DOHH2 (cell line): ENCODE data around the gene SCFD2.

Experiments used
- H3F3A ChIP-seq: fragments of 200-600 bp; sonication (generic), shearing (Covaris generic); 2 replicates; pipeline ENCODE4 v1.6.0; 2016; ENCODE audit warnings: antibody characterized with exemption, mild to moderate bottlenecking; ENCODE audit not compliant: control insufficient read depth, insufficient read depth
- H3K27ac ChIP-seq: fragments of 200-600 bp; sonication (generic); 2 replicates; pipeline ENCODE4 v1.5.1; 2014; ENCODE audit warnings: low read depth, mild to moderate bottlenecking, low read length, moderate library complexity
- H3K27me3 ChIP-seq: fragments of 200-600 bp; sonication (generic); 2 replicates; pipeline ENCODE4 v1.6.1; 2014; ENCODE audit warnings: mild to moderate bottlenecking, low read length, mixed read lengths; ENCODE audit not compliant: control insufficient read depth
- H3K36me3 ChIP-seq: fragments of 200-600 bp; sonication (generic); 2 replicates; pipeline ENCODE4 v1.6.1; 2014; ENCODE audit warnings: mild to moderate bottlenecking, low read length, moderate library complexity, mixed read lengths; ENCODE audit not compliant: control insufficient read depth
- H3K4me1 ChIP-seq: fragments of 200-600 bp; sonication (generic); 2 replicates; pipeline ENCODE4 v1.6.1; 2014; ENCODE audit warnings: mild to moderate bottlenecking, low read length, mixed read lengths; ENCODE audit not compliant: control insufficient read depth
- H3K4me2 ChIP-seq: fragments of 200-600 bp; sonication (generic); 2 replicates; pipeline ENCODE4 v1.6.0; 2014; ENCODE audit warnings: mild to moderate bottlenecking, low read length, moderate library complexity
- H3K4me3 ChIP-seq: fragments of 200-600 bp; sonication (generic); 2 replicates; pipeline ENCODE4 v1.5.1; 2014; ENCODE audit warnings: mild to moderate bottlenecking, low read length, mixed read lengths
- H3K79me2 ChIP-seq: fragments of 200-600 bp; sonication (generic); 2 replicates; pipeline ENCODE4 v1.6.1; 2014; ENCODE audit warnings: mild to moderate bottlenecking, low read length, mixed read lengths; ENCODE audit not compliant: control insufficient read depth
- H3K9me2 ChIP-seq: fragments of 200-600 bp; sonication (generic); replicated peaks from 2 replicates; pipeline ENCODE4 v1.6.1; 2014; ENCODE audit warnings: mild to moderate bottlenecking, low read length, mixed read lengths; ENCODE audit not compliant: control insufficient read depth
- H3K9me3 ChIP-seq: fragments of 200-600 bp; sonication (generic); 2 replicates; pipeline ENCODE4 v1.6.1; 2014; ENCODE audit warnings: antibody characterized with exemption, low read length, mixed read lengths; ENCODE audit not compliant: control insufficient read depth, insufficient read depth
- H4K20me1 ChIP-seq: fragments of 200-600 bp; sonication (generic); 2 replicates; pipeline ENCODE4 v1.6.0; 2014; ENCODE audit warnings: low read depth, mild to moderate bottlenecking, antibody characterized with exemption, low read length, moderate library complexity; ENCODE audit not compliant: control insufficient read depth, insufficient read depth
- EZH2phosphoT487 ChIP-seq: fragments of 200-600 bp; sonication (generic); IDR thresholded peaks from 2 replicates; pipeline ENCODE4 v1.6.1; 2017; ENCODE audit warnings: borderline replicate concordance, mild to moderate bottlenecking, antibody characterized with exemption, low read length, moderate library complexity, mixed read lengths
- TF ChIP-seq, protein P1 (sequence below): fragments of 200-600 bp; sonication (generic); IDR thresholded peaks from one replicate; pipeline ENCODE4 v1.5.1; 2014; ENCODE audit warnings: antibody characterized with exemption, mild to moderate bottlenecking, low read depth, low read length; ENCODE audit not compliant: poor library complexity, severe bottlenecking

Gene SCFD2

DNA sequence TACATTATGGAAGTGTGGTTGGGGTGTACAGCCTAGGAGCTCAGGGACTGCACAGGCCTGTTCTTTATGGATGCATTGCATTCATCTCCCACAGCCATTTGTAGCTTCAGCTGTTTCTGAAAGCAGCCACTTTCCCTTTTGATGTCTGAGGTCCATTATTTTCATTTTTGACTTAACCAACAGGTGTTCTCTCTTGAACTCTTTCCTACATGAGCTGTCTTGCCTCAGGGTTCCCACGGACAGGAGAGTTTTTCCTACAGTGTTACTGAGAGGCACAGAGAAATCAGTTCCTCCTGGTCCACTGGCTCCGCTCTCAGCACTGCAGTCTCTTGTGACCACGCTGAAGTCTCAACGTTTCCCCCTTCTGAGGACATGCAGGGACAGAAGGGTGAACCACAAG, 416.5 kb downstream of the SCFD2 start:
- Histone ChIP-seq H3K4me3 (no peak overlapping the region), H3K4me1 (no peaks in the 10 kb centered on the region), H3K36me3 (no peaks in the 10 kb centered on the region), H3K9me2 (no peaks in the 10 kb centered on the region), H3K79me2 (no peaks in the 10 kb centered on the region), H3K27me3 (no peaks in the 10 kb centered on the region), H3K4me2 (no peak overlapping the region), H3K9me3 (no peaks in the 10 kb centered on the region), H3F3A (no peaks in the 10 kb centered on the region), H3K27ac (no peak overlapping the region), H4K20me1 (no peaks in the 10 kb centered on the region)
- TF ChIP-seq EZH2phosphoT487 = no peak
- TF ChIP-seq, protein P1, sequence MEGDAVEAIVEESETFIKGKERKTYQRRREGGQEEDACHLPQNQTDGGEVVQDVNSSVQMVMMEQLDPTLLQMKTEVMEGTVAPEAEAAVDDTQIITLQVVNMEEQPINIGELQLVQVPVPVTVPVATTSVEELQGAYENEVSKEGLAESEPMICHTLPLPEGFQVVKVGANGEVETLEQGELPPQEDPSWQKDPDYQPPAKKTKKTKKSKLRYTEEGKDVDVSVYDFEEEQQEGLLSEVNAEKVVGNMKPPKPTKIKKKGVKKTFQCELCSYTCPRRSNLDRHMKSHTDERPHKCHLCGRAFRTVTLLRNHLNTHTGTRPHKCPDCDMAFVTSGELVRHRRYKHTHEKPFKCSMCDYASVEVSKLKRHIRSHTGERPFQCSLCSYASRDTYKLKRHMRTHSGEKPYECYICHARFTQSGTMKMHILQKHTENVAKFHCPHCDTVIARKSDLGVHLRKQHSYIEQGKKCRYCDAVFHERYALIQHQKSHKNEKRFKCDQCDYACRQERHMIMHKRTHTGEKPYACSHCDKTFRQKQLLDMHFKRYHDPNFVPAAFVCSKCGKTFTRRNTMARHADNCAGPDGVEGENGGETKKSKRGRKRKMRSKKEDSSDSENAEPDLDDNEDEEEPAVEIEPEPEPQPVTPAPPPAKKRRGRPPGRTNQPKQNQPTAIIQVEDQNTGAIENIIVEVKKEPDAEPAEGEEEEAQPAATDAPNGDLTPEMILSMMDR = no peak

- Histone ChIP-seq H3K27ac (no peak overlapping the region), H3K79me2 (no peaks in the 10 kb centered on the region), H3K4me2 (no peak overlapping the region), H3K36me3 (no peaks in the 10 kb centered on the region), H3K4me3 (no peak overlapping the region), H3K9me2 (no peaks in the 10 kb centered on the region), H3K27me3 (no peaks in the 10 kb centered on the region), H3F3A (no peaks in the 10 kb centered on the region), H3K9me3 (no peaks in the 10 kb centered on the region), H3K4me1 (no peaks in the 10 kb centered on the region), H4K20me1 (no peaks in the 10 kb centered on the region)
- no peak for TF ChIP-seq EZH2phosphoT487
- TF ChIP-seq, protein P1 = no peak
Measured at GRCh38 chr4:52948057-52948423, 417.8 kb downstream of the SCFD2 start.

DNA sequence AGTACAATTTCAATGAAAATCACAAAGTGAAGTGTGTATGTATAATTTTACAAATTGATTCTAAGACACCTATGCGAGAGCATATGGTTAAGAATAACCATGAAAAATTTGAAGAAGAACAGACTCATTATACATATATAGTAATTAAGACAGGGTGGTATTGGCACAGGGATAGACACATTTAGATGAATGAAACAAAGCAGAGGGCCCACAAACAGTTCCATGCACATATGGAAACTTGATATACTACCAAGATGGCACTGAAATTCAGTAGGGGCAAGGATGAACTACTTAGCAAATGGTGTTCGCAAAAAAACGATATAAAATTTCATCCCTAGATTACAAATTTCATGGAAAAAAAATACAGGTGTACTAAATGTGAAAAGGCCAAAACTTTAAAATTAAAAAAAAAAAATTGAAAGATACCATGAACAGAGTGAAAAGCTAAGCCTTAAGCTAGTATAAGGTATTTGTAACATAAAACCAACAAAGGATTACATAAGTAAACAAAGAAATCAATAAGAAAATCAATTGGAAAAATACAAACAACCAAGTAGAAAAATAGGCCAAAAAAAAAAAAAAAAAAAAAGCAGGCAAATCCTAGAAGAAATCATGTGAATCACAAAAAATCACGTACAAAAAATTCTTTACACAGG, 418.3 kb downstream of the SCFD2 start:
- Histone ChIP-seq H3K79me2 (no peaks in the 10 kb centered on the region), H3K27me3 (no peaks in the 10 kb centered on the region), H3K4me2 (no peak overlapping the region), H4K20me1 (no peaks in the 10 kb centered on the region), H3K4me3 (no peak overlapping the region), H3F3A (no peaks in the 10 kb centered on the region), H3K9me3 (no peaks in the 10 kb centered on the region), H3K36me3 (no peaks in the 10 kb centered on the region), H3K27ac (no peak overlapping the region), H3K4me1 (no peaks in the 10 kb centered on the region), H3K9me2 (no peaks in the 10 kb centered on the region)
- TF ChIP-seq EZH2phosphoT487 = no peak
- TF ChIP-seq, protein P1 = no peak

DNA sequence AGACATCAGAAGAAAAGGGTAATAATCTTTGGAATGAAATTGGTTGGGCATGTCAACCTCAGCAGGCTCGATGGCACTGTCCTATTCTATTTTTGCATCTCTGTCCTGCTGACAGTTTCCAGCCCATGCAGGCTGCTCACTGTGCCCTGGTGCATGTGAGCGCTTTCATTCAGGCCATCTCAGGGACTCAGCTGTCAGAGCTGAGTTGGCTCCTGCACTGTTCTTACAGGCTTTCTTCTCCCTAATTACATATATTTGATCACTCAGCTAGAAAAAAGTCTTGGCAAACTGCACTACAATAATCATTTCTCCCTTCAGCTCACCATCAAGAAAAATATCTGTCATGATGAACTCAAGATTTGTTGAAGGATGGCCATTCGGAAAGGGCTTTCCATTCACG, 419.0 kb downstream of the SCFD2 start:
- Histone ChIP-seq H3K9me2 (no peaks in the 10 kb centered on the region), H3K4me1 (no peaks in the 10 kb centered on the region), H3K79me2 (no peaks in the 10 kb centered on the region), H3K27me3 (no peaks in the 10 kb centered on the region), H3K27ac (no peak overlapping the region), H3F3A (no peaks in the 10 kb centered on the region), H3K9me3 (no peaks in the 10 kb centered on the region), H3K36me3 (no peaks in the 10 kb centered on the region), H4K20me1 (no peaks in the 10 kb centered on the region), H3K4me2 (no peak overlapping the region), H3K4me3 (no peak overlapping the region)
- TF ChIP-seq EZH2phosphoT487 = no peak
- TF ChIP-seq, protein P1 = no peak
